ENCODE results near the gene TBC1D22A. TPM values are rescaled to one million over a fixed set of nuclear protein-coding genes. Genes with fewer than 3 reads are reported as not detected.

Gene TBC1D22A
- total and polyA plus RNA-seq, 2 experiments from 2014 or later, result 16.6 to 18.5 TPM

DNA sequence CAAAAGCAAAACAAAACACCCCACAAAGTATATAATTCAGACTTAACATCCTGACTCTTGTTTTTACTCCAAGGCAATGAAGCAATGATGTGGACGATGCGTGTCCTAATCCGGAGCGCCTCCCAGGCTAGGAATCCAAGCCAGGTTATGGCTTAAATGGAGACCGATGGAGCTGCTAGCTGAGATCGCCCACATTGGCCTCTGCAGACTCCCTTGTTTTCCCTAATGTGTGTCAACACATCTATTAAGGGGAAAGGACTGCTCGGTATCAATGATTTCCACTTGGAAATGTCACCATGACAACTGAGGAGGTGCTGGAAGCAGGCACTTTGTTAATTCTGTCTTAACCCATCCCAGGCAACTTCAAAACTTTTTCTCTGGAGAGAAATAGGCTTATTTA, 311.7 kb downstream of the TBC1D22A start:
- no peaks in the 10 kb centered on the region for H3K27me3 ChIP-seq
- H3K4me1 ChIP-seq (ENCODE audit: low read depth), result no peaks in the 10 kb centered on the region
- no peak overlapping the region for H3K4me3 ChIP-seq
- TF ChIP-seq, protein P1, sequence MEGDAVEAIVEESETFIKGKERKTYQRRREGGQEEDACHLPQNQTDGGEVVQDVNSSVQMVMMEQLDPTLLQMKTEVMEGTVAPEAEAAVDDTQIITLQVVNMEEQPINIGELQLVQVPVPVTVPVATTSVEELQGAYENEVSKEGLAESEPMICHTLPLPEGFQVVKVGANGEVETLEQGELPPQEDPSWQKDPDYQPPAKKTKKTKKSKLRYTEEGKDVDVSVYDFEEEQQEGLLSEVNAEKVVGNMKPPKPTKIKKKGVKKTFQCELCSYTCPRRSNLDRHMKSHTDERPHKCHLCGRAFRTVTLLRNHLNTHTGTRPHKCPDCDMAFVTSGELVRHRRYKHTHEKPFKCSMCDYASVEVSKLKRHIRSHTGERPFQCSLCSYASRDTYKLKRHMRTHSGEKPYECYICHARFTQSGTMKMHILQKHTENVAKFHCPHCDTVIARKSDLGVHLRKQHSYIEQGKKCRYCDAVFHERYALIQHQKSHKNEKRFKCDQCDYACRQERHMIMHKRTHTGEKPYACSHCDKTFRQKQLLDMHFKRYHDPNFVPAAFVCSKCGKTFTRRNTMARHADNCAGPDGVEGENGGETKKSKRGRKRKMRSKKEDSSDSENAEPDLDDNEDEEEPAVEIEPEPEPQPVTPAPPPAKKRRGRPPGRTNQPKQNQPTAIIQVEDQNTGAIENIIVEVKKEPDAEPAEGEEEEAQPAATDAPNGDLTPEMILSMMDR (IDR thresholded peaks at IDR 0.05; ENCODE audit: low read depth, low read length), result no peak
- no peak overlapping the region for H3K27ac ChIP-seq
- no peaks in the 10 kb centered on the region for H3K36me3 ChIP-seq
- no peak for DNase-seq (ENCODE audit: low read depth in 1 of 2, low spot score in 1 of 2)
- no peaks in the 10 kb centered on the region for H3K9me3 ChIP-seq (ENCODE audit: low read depth)

GRCh38 chr22:47075568-47075967, 313.1 kb downstream of the TBC1D22A start:
- TF ChIP-seq, protein P1 (IDR thresholded peaks at IDR 0.05; ENCODE audit: low read depth, low read length), result no peak
- Histone ChIP-seq H3K4me3 (no peak overlapping the region), H3K27me3 (no peaks in the 10 kb centered on the region), H3K27ac (no peak overlapping the region), H3K36me3 (no peaks in the 10 kb centered on the region), H3K9me3 (ENCODE audit: low read depth) (no peaks in the 10 kb centered on the region), H3K4me1 (ENCODE audit: low read depth) (no peaks in the 10 kb centered on the region)
- DNase-seq (ENCODE audit: low read depth in 1 of 2, low spot score in 1 of 2), result no peak

GRCh38 chr22:47076758-47077157, 314.3 kb downstream of the TBC1D22A start:
- Histone ChIP-seq H3K4me1 (ENCODE audit: low read depth) (no peaks in the 10 kb centered on the region), H3K27ac (no peak overlapping the region), H3K9me3 (ENCODE audit: low read depth) (no peaks in the 10 kb centered on the region), H3K27me3 (no peaks in the 10 kb centered on the region), H3K4me3 (no peak overlapping the region), H3K36me3 (no peaks in the 10 kb centered on the region)
- TF ChIP-seq, protein P1 (IDR thresholded peaks at IDR 0.05; ENCODE audit: low read depth, low read length), result no peak
- no peak for DNase-seq (ENCODE audit: low read depth in 1 of 2, low spot score in 1 of 2)

DNA sequence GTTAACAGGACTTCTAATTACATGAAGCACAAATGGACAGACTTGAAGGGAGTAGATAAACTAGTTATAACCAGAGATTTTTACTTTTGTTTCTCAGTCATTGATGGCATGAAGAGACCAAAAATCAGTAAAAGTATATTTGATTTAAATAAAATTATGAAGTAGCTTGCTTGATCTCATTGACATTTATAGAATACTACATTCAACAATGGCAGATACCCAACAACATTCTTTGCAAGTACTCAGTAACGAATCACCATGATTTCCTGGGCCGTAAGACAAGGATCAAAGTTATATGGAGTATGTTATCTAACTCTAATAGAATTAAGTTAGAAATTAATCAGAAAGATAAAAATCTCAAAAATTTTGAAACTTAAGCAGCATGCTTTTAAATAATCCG, 317.6 kb downstream of the TBC1D22A start:
- TF ChIP-seq, protein P1 (IDR thresholded peaks at IDR 0.05; ENCODE audit: low read depth, low read length), result no peak
- H3K4me3 ChIP-seq, result no peak overlapping the region
- DNase-seq (ENCODE audit: low read depth in 1 of 2, low spot score in 1 of 2), result no peak
- no peaks in the 10 kb centered on the region for H3K9me3 ChIP-seq (ENCODE audit: low read depth)
- H3K27ac ChIP-seq, result no peak overlapping the region
- no peaks in the 10 kb centered on the region for H3K4me1 ChIP-seq (ENCODE audit: low read depth)
- no peaks in the 10 kb centered on the region for H3K36me3 ChIP-seq
- H3K27me3 ChIP-seq, result no peaks in the 10 kb centered on the region

- Histone ChIP-seq H3K27me3 (no peaks in the 10 kb centered on the region), H3K27ac (no peak overlapping the region), H3K36me3 (no peaks in the 10 kb centered on the region), H3K9me3 (ENCODE audit: low read depth) (no peaks in the 10 kb centered on the region), H3K4me3 (no peak overlapping the region), H3K4me1 (ENCODE audit: low read depth) (no peaks in the 10 kb centered on the region)
- TF ChIP-seq, protein P1 (IDR thresholded peaks at IDR 0.05; ENCODE audit: low read depth, low read length), result no peak
- no peak for DNase-seq (ENCODE audit: low read depth in 1 of 2, low spot score in 1 of 2)
Observed at GRCh38 chr22:47082505-47082904, 320.1 kb downstream of the TBC1D22A start.

Data from cardiac muscle cell (in vitro differentiated cells and primary cell).